HUDEP-2 (cell line): ENCODE data around the gene TTLL7.
"Not testable (repeated sequence)": the region's sequence is repeated elsewhere in the genome, so short reads cannot be mapped to it uniquely, and the experiment has no call there.

ENCODE experiments used
- DNase-seq, 76 experiments: peaks; one replicate each; lab custom pipeline; 2025; ENCODE audit not compliant: unreplicated experiment in 76 of 76; lab: John Stamatoyannopoulos, UW

Gene TTLL7

DNA sequence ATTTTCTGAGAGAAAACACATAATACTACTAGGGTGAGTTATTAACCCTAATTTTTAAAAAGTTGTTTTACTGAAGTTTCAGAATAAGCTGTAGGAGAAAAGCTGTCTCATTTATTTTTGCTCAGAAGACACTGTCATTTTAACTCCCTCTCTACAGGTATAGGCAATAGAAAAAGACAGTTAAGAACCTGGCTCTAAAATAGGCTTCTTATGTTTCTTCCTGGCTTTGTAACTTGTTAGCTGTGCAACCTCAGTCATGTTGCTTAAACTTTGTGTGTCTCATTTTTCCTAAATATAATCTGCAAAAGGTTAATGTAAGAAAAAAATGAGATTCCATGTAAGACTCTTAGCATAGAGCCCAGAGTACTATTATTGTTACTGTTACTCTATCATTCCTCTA lies 64.4 kb downstream of the TTLL7 start:
- DNase-seq, result no peak

- DNase-seq, result no peak
Observed at GRCh38 chr1:83932693-83933092, 66.2 kb downstream of the TTLL7 start.

DNA sequence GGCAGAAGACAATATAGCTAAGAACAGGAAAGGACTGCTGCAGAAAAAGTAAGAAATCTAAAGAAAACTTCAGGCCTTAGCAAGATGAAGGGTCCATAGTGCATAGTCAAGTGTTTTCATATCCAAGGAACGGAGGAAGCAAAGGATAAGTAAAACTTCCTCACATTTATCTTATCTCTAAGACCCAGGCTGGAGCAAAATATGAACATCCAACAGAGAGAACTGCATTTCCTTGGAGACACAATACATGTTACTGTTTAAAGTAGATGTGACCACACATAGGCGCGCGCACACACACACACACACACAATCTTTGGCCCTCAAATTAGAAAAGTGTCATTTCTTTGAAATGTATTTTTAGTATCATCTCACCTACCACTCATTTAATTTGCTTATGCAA lies 66.7 kb downstream of the TTLL7 start:
- DNase-seq, result no peak

DNA sequence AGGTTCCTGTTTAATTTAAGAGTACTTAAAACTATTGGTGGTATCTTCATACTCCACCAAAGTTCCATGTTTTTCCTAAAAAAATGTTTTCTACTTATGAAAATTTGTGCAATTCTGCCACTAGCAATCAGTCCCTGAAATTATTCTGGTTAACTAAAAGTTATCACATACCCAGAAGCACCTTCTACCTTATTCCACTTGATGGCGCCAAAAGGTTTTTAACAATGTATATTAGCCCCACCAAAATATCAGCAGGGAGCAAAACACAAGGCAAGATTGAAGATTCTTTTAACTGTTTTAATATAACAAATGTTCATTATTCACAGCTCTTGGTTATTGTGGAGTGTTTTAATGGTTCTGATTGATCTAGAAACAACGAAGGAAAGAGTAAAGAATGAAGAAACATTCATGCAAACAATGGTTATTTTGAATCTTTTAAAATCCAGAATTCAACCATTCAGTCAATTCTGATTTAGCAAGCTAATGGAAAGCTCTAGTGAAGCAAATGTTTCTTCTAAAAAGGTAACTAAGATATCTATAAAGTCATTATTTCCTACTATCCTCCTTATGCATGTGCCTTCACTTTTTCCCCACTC lies 67.2 kb downstream of the TTLL7 start:
- peak in 18 of 76 experiments; percentile 2 to 46 (median 14) for DNase-seq

GRCh38 chr1:83929184-83929583 lies 69.7 kb downstream of the TTLL7 start:
- no peak for DNase-seq

DNA sequence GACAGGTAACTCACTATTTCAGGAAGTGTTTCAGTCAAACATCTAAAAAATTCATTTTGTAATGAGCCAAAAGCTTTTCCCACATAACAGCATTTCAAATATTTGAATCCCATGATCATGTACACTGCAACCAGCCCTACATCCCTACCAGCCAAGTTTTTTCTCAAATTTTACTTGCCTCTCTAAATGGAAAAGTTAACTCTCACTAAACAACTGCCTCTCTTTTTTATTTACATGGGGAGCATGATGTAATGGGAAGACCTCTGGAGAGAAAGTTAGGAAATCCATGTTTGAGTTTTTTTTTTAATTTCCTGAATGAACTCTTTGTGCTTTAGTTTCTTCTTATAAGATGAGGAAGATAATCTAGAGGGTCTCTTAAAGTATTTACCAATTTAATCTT lies 70.5 kb downstream of the TTLL7 start:
- DNase-seq, result no peak

DNA sequence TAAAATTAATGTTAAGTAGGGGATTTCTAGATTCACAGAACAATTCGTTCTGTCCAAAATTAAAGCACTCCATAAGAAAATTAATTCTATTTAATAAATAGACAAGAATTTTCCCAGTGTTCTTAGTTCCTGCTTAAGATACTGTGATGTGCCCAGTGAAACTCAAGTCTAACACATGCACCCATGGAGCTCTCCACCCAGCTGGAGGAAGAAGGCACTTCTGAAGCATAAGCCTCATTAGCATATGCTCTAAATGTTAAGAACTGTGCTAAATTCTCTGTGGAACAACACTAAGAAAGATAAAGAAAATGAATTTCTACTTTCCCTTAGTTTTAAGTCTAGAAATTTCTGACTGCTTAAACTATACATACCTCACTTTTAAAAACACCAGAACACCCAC lies 71.2 kb downstream of the TTLL7 start:
- DNase-seq, result no peak

GRCh38 chr1:83927061-83927460 lies 71.9 kb downstream of the TTLL7 start:
- no peak for DNase-seq

GRCh38 chr1:83923553-83923952 lies 75.4 kb downstream of the TTLL7 start:
- no peak for DNase-seq

DNA sequence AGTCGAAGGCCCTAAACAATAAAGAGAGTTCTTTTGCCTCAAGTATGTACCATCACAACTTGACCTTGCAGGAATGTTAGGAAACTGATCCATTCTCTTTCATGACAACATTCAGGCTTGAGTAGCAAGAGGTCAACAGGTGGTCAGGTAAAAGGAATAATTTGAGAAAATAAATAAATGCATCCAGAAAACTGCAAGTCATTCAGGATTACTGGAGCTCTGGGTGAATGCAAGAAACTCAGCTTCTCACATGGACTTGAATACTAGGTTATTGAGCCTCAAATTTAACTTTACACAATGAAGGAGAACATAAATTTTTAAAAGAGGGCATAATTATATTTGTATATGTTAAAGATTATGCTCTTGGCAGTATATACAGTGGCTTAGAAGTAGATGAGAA lies 76.5 kb downstream of the TTLL7 start:
- DNase-seq, result no peak

- no peak for DNase-seq
Observed at GRCh38 chr1:83920320-83920719, 78.6 kb downstream of the TTLL7 start.

GRCh38 chr1:83919872-83920271 lies 79.1 kb downstream of the TTLL7 start:
- DNase-seq, result no peak

- peak in 26 of 76 experiments; percentile 1 to 80 (median 25) for DNase-seq
Observed at GRCh38 chr1:83918688-83919285, 80.1 kb downstream of the TTLL7 start.

GRCh38 chr1:83917959-83918358 lies 81.0 kb downstream of the TTLL7 start:
- no peak for DNase-seq

DNA sequence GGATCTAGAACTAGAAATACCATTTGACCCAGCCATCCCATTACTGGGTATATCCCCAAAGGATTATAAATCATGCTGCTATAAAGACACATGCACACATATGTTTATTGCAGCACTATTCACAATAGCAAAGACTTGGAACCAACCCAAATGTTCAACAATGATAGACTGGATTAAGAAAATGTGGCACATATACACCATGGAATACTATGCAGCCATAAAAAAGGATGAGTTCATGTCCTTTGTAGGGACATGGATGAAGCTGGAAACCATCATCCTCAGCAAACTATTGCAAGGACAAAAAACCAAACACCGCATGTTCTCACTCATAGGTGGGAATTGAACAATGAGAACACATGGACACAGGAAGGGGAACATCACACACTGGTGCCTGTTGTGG lies 82.8 kb downstream of the TTLL7 start:
- not testable (repeated sequence) for DNase-seq

DNA sequence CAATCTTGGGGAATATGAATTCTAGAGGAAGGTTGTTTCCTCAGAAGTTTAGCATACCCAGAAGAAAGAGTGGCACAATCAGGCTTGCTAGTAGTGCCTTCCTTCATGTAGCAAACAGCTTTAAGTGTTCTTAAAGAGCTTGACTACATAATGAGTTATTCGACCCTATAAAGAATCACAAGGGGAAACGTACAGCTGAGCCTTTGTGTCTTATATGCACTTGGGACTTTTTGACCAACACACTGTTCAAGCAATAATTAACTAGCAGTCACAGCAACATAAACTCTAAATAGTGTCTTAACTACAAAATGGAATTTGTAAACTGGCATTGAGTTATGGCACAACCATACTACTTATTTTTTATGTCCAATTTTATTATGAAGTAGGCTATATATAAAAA lies 86.1 kb downstream of the TTLL7 start:
- DNase-seq, result no peak

DNA sequence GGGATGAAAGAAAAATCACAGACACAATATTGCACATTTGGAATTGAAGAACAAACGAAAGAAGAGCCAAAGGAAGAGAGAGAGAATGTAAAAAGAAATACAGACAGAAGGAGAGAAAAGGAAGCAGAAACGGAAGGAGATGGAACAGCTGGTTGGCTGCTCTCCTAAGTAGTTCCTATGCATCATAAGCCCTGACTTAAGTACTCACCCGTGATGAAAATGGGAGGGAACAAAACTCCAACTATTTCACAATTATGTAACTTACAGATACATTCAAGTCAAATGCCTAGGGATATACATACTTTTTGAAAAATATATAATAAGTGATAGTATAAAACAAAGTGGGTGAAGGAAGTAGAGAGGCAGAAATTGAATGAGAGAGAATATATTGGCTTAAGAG lies 88.5 kb downstream of the TTLL7 start:
- DNase-seq, result no peak

- no peak for DNase-seq
Observed at GRCh38 chr1:83909687-83910086, 89.2 kb downstream of the TTLL7 start.

- peak in 6 of 76 experiments; percentile 0 to 10 (median 4) for DNase-seq
Observed at GRCh38 chr1:83905315-83905907, 93.5 kb downstream of the TTLL7 start.

DNA sequence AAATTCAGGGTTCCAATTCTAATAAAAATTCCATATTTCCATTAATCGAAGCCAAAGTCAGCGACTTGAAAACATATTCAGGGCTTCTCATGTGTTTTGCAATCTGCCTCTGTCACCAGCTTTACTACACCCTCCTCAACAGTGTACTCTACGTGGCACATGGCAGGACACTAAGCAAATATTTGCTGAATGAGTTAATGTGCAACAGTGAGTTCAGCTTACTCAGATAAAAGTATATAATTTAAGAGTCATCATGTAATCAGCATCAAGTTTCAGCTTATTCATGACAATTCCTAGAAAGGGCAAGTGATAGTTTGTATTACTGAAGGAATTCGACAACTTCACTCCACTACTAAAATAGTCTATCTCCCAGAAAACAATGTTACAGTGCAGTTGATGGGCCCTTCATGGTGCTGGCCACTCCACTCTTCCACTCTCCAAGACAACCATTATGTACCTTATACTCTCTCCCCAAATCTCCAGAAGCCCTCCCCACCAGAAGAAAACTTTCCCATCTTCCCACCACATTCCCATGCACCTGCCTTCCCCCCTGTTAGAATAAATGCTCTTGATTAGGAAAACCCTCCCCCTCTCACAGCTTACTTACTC lies 97.3 kb downstream of the TTLL7 start:
- no peak for DNase-seq

- DNase-seq, result no peak
Observed at GRCh38 chr1:83900524-83900923, 98.4 kb downstream of the TTLL7 start.

DNA sequence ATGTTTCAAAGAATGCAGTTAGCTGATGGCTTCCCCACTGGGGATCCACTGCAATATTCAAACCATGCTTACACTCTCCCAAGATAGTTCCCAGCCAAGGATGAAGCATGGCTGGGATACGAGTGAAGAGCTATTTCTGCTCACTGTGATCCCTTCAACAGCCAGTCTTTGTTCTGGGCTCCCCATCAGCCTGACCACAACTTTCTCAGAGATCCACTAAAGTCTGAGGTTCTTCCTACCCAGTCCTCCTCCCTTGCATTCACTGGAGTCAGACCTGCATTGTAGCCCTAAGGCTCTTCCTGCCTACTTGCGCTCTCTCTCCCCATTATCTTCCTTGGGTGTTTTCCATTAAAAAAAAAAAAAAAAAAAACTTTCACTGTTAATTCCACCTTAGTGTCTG lies 101.4 kb downstream of the TTLL7 start:
- DNase-seq, result no peak
